HuH-7.5 (cell line): ENCODE data around the gene MIOX.

Experiments
- DNase-seq: peaks from one replicate; pipeline ENCODE4 v3.0.0; 2011; ENCODE audit warnings: low spot score

The MIOX gene

GRCh38 chr22:50490531-50491308, 4.1 kb downstream of the MIOX start:
- DNase-seq = no peak

- no peak for DNase-seq
Measured at GRCh38 chr22:50497093-50497492, 10.4 kb downstream of the MIOX start.

- DNase-seq = peak; percentile 90
Measured at GRCh38 chr22:50498322-50498890, 11.7 kb downstream of the MIOX start.

- no peak for DNase-seq
Measured at GRCh38 chr22:50500452-50500851, 13.8 kb downstream of the MIOX start.

GRCh38 chr22:50502096-50502495, 15.4 kb downstream of the MIOX start:
- DNase-seq = no peak

GRCh38 chr22:50502628-50503474, 16.2 kb downstream of the MIOX start:
- DNase-seq = no peak

- no peak for DNase-seq
Measured at GRCh38 chr22:50503475-50504145, 17.0 kb downstream of the MIOX start.

GRCh38 chr22:50504369-50505211, 17.9 kb downstream of the MIOX start:
- DNase-seq = no peak

GRCh38 chr22:50505276-50505775, 18.7 kb downstream of the MIOX start:
- DNase-seq = no peak

- no peak for DNase-seq
Measured at GRCh38 chr22:50505776-50506610, 19.3 kb downstream of the MIOX start.

GRCh38 chr22:50506611-50507420, 20.2 kb downstream of the MIOX start:
- DNase-seq = peak; percentile 71

GRCh38 chr22:50507421-50507990, 20.8 kb downstream of the MIOX start, which contains the start of gene LMF2:
LMF2 (minus strand) TSS chr22:50507702; CDS start chr22:50507675, 27 bp downstream.
- peak; percentile 97 for DNase-seq

- peak; percentile 99 for DNase-seq
Measured at GRCh38 chr22:50507991-50508884, 21.6 kb downstream of the MIOX start, which contains the start of gene NCAPH2. NCAPH2 (plus strand) TSS chr22:50508224; CDS start chr22:50508338, 114 bp downstream.

GRCh38 chr22:50508897-50509296, 22.2 kb downstream of the MIOX start:
- DNase-seq = no peak

- DNase-seq = no peak
Measured at GRCh38 chr22:50513175-50513574, 26.5 kb downstream of the MIOX start.

GRCh38 chr22:50516068-50516467, 29.4 kb downstream of the MIOX start:
- no peak for DNase-seq

- no peak for DNase-seq
Measured at GRCh38 chr22:50516891-50517290, 30.2 kb downstream of the MIOX start.
